GM13976 (cell line): Measurements from ENCODE around the gene NFE2L3.

Source experiments
- DNase-seq: peaks from one replicate; pipeline ENCODE4 v3.0.0; 2012; ENCODE audit warnings: low spot score
- CTCF ChIP-seq: IDR thresholded peaks from 2 replicates; pipeline ENCODE4 v1.5.1; 2012; ENCODE audit warnings: borderline replicate concordance, mild to moderate bottlenecking; ENCODE audit not compliant: insufficient read depth; ENCODE audit errors: extremely low read depth, missing control alignments, control extremely low read depth
- in situ Hi-C: fragments of 300-500 bp; cut with MboI; formaldehyde crosslinking; loops from one replicate; pipeline ENCODE4 v1.12.0; 2022; ENCODE audit warnings: low sequenced_read_pairs, mixed read lengths, inconsistent platforms; ENCODE audit not compliant: unreplicated experiment

The NFE2L3 gene

GRCh38 chr7:26151953-26152781 is at the start of gene NFE2L3:
Gene NFE2L3, plus strand, starts transcription at chr7:26152198. Its CDS starts 301 bp downstream, at chr7:26152499.
- TF ChIP-seq CTCF, result peak; percentile 23
- peak; percentile 95 for DNase-seq
- in situ Hi-C loops, result no loop called here

GRCh38 chr7:26103596-26103995 is 48.4 kb upstream of the NFE2L3 start:
- no peak for TF ChIP-seq CTCF
- no peak for DNase-seq
- in situ Hi-C loops, result no loop called here

GRCh38 chr7:26105236-26105635 is 46.8 kb upstream of the NFE2L3 start:
- no peak for TF ChIP-seq CTCF
- in situ Hi-C loops, result no loop called here
- no peak for DNase-seq

GRCh38 chr7:26105931-26106330 is 46.1 kb upstream of the NFE2L3 start:
- DNase-seq, result no peak
- in situ Hi-C loops, result no loop called here
- no peak for TF ChIP-seq CTCF

GRCh38 chr7:26112203-26112740 is 39.7 kb upstream of the NFE2L3 start:
- TF ChIP-seq CTCF, result no peak
- in situ Hi-C loops, result no loop called here
- no peak for DNase-seq

GRCh38 chr7:26115650-26116049 is 36.3 kb upstream of the NFE2L3 start:
- in situ Hi-C loops, result no loop called here
- TF ChIP-seq CTCF, result no peak
- DNase-seq, result no peak
